Hematopoietic multipotent progenitor cell treated with erythropoietin and hydrocortisone succinate and interleukin-3 and kit ligand, for 6 days (in vitro differentiated cells): ENCODE results near the gene CIITA.

Experiments
- DNase-seq: peaks from one replicate; pipeline ENCODE4 v3.0.0-alpha.2; 2015

The CIITA gene

DNA sequence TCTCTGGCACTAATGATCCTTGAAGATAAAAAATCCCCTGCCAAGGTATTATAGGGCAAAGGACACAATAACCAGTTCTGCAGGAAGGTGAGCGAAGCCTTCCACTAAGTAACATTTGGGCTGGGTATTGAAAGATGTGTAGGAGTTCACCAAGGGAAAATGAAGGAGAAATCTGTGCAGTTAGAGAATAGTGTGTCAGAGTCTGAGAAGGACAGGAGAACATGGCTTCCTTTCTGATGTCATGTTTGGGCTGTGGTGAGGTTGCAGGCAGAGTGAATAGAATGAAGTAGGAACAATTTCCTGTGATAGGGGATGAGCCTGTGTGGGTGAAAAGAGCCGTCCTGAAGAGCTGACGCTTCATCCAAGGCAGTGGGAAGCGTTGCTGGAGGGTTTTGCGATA, 24.1 kb upstream of the CIITA start:
- DNase-seq, result no peak

GRCh38 chr16:10856042-10856441, 21.0 kb upstream of the CIITA start:
- DNase-seq, result no peak

DNA sequence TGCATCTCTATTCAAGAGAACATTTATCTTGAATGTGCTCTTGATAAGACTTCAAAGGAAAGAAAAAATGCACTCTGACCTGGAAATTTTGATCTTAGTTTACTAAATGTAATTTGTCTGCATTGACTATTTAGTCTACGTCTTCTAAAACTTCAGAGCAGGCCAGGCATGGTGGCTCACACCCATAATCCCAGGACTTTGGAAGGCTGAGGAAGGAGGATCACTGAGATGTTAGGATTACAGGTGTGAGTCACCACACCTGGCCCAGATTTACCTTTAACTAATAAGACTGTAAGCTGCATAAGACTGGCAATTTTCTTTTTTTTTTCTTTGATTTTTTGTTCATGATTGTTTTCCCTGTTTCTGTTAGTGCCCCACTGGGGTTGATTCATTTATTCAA, 18.8 kb upstream of the CIITA start:
- no peak for DNase-seq

DNA sequence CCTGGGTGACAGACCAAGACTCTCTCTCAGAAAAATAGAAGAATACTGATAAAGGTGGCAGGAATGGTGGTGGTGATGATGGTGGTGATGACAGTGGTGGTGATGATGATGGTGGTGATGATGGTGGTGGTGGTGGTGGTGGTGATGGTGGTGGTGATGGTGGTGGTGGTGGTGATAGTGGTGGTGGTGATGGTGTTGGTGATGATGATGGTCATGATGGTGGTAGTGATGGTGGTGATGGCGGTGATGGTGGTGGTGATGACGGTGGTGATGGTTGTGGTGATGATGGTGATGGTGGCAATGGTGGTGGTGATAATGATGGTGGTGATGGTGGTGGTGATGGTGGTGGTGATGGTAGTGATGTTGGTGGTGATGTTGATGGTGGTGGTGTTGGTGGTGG, 18.0 kb upstream of the CIITA start:
- no peak for DNase-seq

DNA sequence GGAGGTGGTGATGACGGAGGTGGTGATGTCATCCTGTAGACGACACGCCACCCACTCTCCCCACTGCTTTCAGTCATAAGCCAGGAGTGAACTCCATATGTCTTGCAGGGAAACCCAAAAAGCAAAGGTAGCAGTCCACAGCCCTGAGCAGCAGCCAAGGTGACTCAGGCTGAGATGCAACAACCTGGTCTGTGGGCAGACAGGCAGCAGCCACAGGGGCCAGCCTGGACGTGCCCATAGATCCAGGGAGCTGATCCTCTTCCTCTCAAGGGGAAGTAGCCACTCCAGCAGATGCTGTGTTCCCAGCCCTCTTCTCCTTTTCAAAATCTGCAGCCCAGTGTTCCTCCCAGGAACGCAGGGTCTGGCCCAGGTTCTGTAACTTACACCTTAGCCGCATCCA, 17.3 kb upstream of the CIITA start:
- DNase-seq, result no peak

- peak; percentile 49 for DNase-seq
Observed at GRCh38 chr16:10862438-10862837, 14.6 kb upstream of the CIITA start.

DNA sequence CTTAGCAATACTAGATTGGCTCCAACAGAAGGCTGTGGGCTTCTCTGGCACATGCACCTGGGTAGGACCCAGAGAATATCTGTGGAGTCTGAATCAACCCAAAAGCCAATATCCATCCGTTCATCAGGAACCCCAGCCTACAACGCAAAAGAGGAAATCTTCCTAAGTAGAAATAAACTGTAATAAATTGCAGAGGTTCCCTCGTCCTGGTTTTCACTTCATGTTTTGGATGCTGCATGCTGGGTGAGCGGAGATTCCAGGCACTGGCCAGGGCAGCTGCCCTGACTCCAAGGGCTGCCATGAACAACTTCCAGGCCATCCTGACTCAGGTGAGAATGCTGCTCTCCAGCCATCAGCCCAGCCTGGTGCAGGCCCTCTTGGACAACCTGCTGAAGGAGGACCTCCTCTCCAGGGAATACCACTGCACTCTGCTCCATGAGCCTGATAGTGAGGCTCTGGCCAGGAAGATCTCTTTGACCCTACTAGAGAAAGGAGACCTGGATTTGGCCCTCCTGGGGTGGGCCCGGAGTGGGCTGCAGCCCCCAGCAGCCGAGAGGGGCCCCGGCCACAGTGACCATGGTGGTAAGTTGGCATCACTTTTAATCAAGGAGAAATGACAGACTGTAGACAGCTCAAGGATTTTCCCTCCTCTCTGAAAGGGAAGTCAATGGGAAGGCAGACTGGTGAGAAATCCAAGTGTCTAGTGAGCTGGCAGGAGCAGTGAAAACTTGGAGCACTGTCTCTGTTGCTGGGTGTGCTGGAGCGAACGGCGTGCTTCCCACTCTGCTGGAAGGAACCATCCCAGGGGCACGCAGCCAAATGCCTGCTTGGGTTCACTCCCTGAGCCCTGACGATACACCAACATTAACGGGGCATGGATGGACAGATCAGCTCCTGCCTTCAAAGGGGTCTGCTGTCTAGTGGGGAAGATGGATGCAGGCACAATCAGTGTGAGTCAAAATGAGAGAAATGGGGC, 10.7 kb upstream of the CIITA start:
- DNase-seq, result no peak

- DNase-seq, result no peak
Observed at GRCh38 chr16:10867199-10867598, 9.8 kb upstream of the CIITA start.

GRCh38 chr16:10868104-10868595, 8.9 kb upstream of the CIITA start:
- peak; percentile 68 for DNase-seq

- peak; percentile 72 for DNase-seq
Observed at GRCh38 chr16:10868596-10869469, 8.2 kb upstream of the CIITA start.

- no peak for DNase-seq
Observed at GRCh38 chr16:10870137-10870776, 6.7 kb upstream of the CIITA start.

DNA sequence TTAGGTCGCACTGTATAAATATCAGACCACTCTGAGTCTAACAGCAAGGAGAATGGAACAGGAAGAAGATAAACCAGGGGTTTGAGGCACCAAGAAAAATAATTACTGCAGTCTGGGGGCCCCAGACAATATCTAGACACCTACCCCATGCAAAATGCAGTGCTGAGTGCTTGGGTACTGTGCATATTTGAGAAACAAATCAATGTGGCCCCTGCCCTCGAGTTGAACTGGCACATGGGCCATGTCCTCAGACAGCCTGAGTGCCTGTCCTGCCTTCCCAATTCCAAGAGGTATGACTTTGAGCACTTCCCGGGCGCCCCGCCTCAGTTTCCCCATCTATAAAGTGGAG, 6.2 kb upstream of the CIITA start:
- DNase-seq, result no peak

- DNase-seq, result peak; percentile 76
Observed at GRCh38 chr16:10871157-10871991, 5.6 kb upstream of the CIITA start.

DNA sequence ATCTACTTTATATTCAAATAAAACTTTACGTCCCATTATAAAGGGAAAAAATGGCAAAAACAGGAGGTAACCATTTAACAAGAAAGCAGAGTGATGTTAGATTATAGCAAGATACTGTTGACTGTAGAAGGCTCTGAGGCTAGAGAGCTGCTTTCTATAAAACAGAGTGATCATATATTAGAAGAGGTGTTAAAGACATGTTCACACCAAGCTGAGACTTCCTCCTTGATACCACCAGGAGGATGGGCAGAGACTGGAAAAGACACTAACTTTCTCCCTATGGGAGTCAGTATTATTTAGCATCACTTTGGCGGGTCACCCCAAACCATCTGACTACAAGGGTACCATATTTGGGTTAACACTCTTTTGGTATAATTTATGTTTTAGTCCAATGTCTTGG, 687 bp upstream of the CIITA start:
- DNase-seq, result no peak

DNA sequence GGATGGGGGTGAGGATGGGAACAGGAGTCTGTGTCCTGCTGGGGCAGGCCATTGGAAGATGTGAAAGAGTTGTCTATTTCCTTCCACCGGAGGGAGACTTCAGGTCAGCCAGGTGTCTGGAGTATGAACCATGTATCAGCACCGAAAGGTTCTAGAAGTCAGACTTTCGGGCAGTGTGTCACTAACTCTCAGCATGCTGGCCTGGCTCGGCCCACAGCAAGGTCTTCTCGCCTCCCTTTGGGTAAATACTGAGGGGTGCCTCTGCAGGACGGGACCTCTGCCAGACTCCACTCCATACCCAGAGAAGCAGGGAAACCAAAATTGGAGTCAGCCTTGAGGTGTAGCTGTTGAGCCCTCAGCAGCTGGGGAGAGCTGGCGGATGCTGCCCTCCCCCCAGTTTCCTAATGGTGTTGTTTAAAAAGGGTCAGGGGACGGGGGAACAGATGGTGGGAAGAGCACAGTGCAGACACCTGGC, 507 bp downstream of the CIITA start:
- no peak for DNase-seq

- DNase-seq, result no peak
Observed at GRCh38 chr16:10878328-10878643, 1.3 kb downstream of the CIITA start.

DNA sequence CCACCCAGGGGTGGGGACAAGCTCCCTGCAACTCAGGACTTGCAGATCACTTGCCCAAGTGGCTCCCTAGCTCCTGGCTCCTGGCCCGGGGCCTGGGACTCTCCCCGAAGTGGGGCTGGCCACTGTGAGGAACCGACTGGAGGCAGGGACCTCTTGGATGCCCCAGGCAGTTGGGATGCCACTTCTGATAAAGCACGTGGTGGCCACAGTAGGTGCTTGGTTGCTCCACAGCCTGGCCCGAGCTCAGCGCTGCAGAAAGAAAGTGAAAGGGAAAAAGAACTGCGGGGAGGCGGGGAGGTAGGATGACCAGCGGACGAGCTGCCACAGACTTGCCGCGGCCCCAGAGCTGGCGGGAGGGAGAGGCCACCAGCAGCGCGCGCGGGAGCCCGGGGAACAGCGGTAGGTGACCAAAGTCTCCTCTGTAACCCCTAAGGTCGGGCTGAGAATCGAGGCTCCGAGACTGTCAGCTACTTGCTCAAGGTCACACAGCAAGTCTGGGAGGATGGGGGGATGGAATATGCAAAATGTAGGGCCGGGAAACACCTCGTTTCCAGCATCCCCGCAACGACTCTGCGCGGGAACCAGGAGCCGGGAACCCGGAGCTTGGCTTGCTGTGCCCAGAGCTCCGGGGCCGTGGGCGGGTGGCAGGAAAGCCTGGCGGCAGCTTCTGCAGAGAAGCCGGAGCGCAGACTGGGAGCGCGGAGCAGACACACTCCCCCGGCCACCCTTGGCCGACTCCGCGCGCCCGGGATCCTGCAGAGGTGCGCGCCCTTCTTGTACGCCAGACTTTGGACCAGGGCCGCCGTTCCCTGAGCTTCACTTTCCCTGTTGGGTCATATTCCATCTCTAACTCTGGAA, 1.9 kb downstream of the CIITA start:
- DNase-seq, result peak; percentile 63

DNA sequence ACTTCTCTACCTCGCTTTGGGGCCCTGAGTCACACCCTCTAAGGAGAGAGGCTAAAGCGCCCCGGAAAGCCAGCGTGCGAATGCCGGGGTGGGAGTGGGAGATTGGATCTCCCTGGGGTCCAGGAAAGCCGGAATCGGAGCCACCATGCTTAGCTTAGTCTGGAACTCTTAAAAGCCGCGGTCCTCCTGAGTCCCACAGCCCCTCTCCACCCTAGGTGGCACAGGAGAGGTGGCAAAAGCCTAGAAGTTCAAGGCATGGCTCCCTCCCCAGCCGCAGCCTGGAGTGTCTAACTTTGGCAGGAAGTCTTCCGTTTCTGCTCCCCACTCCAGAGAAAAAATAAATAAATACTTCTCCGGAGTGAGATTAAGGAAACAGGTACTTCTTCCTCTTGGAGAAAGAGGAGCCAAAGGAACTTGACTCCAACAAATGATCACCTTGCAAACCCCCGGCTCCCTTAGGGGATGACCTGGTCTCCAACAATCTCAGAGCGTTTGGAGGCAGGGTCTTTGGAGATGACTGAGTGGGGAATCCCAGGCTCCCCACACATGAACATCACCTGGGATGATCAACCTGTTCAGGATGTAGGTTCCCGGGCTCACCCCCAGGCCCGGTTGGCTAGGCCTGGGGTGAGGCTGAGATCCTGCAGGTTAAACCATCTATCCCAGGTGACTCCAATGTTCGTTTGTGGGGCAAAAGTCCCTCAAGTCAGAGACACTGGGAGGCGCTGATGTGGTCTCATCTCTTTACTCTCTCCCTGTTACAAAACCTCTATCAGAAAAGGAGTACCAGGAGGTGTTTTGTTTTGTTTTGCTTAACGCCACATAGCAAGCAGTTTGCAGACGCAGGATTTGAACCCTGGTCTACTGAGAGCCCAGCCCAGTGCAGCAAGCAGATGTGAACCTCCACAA, 2.9 kb downstream of the CIITA start:
- DNase-seq, result no peak

DNA sequence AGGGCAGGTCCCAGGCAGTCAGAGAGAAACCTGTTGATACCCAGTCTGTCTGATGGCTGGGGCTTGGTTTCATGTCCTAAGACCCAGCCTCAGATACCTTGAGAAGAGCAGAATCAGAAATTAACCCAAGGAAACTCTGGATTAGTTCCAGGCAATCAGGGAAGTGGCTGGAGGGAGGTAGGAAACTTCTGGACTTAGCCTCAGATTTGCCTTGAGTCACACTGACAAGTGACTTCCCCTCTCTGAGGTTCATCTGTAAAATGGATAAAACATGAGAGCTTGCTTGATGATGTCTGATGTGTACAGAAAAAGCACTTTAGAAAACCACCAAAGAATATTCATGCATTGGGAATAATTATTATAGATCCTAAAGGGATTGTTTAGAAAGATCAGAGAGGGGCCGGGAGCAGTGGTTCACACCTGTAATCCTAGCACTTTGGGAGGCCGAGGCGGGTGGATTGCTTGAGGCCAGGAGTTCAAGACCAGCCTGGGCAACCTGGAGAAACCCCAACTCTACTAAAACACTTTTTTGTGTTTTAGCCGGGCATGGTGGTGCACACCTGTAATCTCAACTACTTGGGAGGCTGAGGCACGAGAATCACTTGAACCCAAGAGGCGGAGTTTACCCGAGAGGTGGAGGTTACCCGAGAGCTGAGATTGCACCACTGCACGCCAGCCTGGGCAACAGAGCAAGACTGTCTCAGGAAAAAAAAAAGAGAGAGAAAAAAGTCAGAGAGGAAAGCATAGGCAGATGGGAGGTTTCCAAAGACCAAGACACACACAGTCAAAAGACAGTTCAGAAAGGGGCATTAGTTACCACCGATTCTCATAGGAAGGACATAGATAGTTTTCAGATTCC, 3.8 kb downstream of the CIITA start:
- DNase-seq, result no peak
